Globus pallidus (tissue), 1 donor: ENCODE results near the gene C3AR1.
"Not testable (repeated sequence)": the region's sequence is repeated elsewhere in the genome, so short reads cannot be mapped to it uniquely, and the experiment has no call there.

Experiments
- DNase-seq: peaks from one replicate; pipeline ENCODE4 v3.0.0-alpha.2; 2015; ENCODE audit warnings: low spot score

Gene C3AR1

DNA sequence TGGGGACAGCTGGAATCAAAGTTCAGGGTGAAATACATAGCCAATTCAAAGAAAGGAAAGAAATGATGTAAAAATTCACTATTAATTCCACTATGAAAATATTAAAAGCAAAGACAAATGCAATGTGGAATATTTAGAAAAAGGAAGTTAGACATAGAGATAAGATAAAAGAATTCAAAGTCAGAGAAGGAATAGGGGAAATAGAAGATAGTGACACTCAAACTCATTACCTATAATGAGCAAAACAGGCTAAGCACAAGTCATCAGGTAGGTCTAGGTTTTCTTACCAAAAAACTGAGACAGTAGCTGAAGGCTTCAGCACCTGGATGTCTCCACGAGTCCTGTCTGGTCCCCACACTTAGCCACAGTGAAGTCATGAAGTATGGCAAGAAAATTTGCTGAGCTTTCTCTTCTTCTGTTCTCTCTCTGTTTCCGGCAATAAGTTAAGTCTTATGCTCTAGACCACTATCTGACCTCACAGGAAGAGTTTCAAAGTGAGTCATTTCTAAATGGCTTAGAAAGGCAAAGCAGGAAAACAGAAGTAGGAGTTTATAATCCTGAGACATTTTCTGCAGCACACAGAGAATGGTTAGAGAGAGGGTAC, at the start of gene C3AR1:
TSS of gene C3AR1 (minus strand) at position 369 of the 604 bp plus-strand sequence. CDS start 6,174 bp downstream, outside the sequence.
- DNase-seq = peak; percentile 60

GRCh38 chr12:8113117-8113516, 47.0 kb upstream of the C3AR1 start:
- not testable (repeated sequence) for DNase-seq

- peak; percentile 82 for DNase-seq
These were observed 42.7 kb upstream of the C3AR1 start for GRCh38 chr12:8108808-8109398.

- no peak for DNase-seq
These were observed 33.1 kb upstream of the C3AR1 start for GRCh38 chr12:8099235-8099634.

DNA sequence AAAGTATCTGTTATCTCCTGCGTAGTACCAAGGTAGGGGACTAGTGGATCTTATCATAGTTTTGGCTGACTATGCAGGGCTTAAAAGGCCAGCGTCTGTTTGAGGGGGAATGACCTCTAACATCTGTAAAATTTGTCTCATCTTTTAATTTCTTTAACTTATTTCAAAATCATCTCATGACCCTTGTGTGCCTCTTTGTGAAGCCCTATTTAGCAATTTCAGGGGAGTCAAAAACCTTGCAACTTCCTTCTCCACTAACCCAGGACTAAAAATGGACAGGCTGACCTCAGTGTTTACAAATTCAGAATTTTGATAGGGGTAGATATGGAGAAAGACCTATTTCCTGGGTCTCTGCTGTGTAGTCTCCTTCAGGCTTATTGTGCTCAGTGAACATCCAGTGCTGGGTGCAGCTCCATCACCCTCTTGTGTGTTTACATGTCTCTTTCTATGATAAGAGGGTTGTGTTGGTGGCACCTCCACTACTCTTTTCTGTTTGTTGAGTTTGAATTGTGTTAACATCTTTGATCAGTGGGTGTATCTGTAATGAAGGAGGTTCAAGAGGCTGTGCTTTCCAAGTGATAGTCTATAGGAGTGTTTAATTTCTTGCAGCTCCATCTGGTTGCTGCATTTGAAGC, 30.2 kb upstream of the C3AR1 start:
- DNase-seq = no peak

- no peak for DNase-seq
These were observed 27.1 kb upstream of the C3AR1 start for GRCh38 chr12:8093291-8093690.

DNA sequence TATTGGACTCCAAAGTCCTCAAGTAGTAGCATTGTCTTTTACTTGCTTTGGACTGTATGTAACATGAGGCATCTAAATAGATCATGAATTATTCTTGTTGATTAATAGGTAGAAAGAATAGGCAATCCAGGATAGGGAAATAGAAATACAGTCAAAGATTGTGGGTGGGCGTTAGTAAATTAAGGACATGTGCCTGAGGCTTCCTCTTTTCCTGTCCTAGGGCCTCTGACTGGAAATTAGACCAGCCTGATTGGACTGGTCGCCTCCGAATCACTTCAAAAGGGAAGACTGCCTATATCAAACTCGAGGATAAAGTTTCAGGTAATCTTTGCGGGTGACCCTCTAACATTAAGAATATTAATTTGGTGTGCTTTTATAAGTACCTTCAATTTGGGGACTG, 23.6 kb upstream of the C3AR1 start:
- no peak for DNase-seq

DNA sequence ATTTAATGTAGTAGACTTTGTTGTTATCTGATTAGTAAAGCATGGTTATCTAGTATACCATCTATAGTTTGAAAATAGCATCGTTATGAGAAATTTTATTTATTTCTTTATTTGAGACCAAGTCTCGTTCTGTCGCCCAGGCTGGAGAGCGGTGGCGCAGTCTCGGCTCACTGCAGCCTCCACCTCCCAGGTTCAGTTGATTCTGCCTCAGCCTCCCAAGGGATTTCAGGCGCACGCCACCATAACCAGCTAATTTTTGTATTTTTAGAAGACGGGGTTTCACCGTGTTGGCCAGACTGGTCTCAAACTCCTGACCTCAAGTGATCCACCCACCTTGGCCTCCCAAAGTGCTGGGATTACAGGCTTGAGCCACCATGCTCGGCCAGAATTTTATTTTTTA, 23.1 kb upstream of the C3AR1 start:
- not testable (repeated sequence) for DNase-seq

DNA sequence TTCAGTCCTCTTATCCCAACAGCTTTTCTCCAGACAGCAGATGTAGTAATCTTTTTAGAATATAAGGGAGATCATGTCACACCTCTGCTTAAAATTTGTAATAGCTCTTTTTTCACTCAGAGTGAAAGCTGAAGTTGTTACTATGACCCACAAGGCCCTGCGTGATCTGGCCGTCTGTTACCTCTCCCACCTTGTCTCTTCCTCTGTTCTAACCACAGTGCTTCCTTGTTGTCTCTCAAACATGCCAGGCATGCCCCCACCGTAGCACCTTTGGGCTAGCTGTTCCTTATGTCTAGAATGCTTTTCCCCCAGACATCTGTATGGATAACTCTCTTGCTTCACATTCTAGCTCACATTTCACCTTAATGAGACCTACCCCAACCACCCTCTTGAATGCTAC, 22.4 kb upstream of the C3AR1 start:
- DNase-seq = no peak

DNA sequence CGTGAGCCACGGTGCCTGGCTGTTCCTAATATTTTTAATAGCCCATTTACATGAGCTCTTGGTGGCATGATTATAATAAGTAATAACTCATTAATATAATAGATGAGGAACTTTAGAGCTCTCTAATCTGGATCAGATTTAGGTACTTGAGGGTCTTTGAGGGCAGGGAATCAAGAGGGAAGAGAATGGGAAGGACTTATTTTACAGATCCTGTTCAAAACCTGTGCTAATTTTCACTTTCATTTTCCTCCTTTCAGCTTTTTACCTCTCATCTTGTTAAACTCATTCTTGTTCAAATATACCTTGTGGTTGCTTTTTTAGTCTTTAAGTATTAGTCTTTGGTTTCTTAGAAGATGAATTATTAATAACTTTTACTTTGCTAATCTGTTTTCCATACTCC, 21.5 kb upstream of the C3AR1 start:
- DNase-seq = no peak

GRCh38 chr12:8084351-8084750, 18.2 kb upstream of the C3AR1 start:
- DNase-seq = not testable (repeated sequence)

- DNase-seq = no peak
These were observed 16.6 kb upstream of the C3AR1 start for GRCh38 chr12:8082808-8083100.

DNA sequence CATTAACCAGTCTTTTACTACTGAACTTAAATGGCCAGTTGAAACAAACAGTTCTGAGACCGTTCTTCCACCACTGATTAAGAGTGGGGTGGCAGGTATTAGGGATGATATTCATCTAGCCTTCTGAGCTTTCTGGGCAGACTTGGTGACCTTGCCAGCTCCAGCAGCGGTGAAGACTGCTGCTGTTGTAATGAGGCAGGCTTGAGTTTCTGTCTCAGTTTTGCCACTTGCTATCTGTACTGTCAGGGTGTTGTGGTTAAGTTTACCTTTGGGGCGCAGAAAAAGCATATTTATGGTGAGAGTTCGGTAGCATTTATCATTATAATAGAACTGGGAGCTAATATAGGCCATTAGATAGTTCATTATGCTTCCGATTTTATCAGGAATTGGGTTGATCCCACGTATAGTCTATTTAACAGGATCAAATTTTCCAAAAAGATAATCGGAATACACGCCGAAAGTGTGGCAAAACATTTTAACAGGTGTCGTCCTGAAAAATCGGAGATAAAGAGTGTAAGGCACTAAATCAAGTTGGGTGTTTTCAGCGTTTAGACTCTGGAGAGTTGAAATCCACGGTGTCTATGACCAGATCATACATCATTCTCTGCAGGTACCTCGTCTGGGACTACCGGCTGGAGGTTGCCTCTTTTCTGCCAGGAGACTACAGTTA, 15.2 kb upstream of the C3AR1 start:
- peak; percentile 17 for DNase-seq

- DNase-seq = no peak
These were observed 14.0 kb upstream of the C3AR1 start for GRCh38 chr12:8080120-8080519.

- DNase-seq = no peak
These were observed 12.8 kb upstream of the C3AR1 start for GRCh38 chr12:8078916-8079315.

GRCh38 chr12:8078398-8078797, 12.2 kb upstream of the C3AR1 start:
- no peak for DNase-seq

DNA sequence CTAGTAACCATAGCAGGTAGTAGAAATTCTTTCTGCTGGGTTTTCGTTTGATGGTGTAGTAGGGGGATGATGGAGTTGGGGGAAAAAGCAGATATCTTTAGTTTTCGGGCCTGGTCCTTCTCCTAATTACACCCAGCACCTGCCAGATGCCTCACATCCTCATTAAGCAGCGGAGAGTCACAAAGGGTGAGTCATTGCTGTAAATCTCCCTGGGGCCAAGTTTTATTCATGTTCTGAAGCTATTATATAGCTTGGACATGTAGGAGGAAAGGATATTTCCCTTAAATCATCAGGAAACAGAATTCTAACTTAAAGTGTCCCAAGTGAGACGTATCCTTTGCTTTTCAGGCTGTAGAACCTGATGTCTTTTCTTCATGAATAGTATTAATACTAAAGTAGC, 11.0 kb upstream of the C3AR1 start:
- DNase-seq = no peak

GRCh38 chr12:8076366-8076765, 10.2 kb upstream of the C3AR1 start:
- DNase-seq = no peak

DNA sequence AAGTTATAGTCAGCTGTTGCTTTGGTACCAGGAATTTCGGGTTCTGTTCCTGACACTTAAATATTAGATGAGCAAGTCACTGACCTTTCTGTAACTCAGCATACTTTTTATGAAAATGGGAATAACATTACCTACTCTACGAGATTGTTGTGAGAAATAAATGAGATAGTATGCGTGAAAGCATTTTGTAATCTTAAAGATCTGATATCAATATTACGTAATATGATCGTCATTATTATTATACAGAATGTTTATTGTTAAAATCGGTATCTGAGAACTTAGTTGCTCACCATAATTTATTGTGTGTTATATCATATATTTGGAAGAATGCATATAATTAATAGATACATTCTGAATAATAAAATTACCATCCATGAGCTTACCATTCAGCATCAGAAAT, 9.8 kb upstream of the C3AR1 start:
- DNase-seq = no peak

- DNase-seq = not testable (repeated sequence)
These were observed 5.7 kb upstream of the C3AR1 start for GRCh38 chr12:8071820-8072219.

GRCh38 chr12:8069582-8069981, 3.4 kb upstream of the C3AR1 start:
- DNase-seq = no peak

DNA sequence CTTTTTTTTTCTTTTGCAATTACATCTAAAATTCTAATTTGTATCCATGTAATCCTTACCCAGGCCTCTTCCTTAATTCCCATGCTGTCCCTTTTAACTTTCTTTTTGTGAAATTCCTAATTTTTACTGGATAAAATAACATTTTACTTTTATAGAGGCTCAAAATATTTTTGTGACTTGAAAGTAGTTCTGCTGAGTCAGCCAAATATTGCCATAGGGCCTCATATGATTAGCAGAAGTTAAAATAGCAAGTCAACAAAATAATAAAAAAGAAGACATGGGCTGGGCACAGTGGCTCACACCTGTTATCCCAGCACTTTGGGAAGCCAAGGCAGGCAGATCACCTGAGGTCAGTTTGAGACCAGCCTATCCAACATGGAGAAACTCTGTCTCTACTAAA, 2.0 kb downstream of the C3AR1 start:
- no peak for DNase-seq

DNA sequence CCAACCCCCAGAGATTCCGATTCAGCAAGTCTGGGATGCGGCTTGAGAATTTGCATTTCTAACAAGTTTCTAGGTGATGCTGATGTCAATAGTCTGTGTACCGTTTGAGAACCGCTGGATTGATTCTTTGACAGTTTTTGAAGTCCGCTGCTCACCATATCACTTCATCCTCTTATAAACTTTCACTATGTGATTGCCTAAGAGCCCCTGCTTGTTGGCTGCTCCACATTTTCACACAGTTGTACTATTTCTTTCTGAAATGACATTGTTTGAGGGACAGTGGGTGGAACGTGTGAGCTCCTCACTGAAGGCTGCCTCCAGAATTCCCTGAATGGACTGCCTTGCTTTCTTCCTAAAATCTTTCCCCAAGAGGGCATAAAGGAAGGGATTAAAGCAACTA, 7.7 kb downstream of the C3AR1 start:
- no peak for DNase-seq
